HG02885 (cell line): ENCODE data around the gene IRF2BPL.
A peak's percentile ranks its signal among the peaks of the same experiment; 100 is the strongest.
"Not testable (repeated sequence)": the region's sequence is repeated elsewhere in the genome, so short reads cannot be mapped to it uniquely, and the experiment has no call there.

ENCODE experiments used
- ATAC-seq: cut with Tn5 transposase; IDR thresholded peaks from one replicate; pipeline ENCODE4 v1.9.1; 2021; ENCODE audit warnings: mild to moderate bottlenecking; ENCODE audit not compliant: unreplicated experiment, poor library complexity

Gene IRF2BPL

DNA sequence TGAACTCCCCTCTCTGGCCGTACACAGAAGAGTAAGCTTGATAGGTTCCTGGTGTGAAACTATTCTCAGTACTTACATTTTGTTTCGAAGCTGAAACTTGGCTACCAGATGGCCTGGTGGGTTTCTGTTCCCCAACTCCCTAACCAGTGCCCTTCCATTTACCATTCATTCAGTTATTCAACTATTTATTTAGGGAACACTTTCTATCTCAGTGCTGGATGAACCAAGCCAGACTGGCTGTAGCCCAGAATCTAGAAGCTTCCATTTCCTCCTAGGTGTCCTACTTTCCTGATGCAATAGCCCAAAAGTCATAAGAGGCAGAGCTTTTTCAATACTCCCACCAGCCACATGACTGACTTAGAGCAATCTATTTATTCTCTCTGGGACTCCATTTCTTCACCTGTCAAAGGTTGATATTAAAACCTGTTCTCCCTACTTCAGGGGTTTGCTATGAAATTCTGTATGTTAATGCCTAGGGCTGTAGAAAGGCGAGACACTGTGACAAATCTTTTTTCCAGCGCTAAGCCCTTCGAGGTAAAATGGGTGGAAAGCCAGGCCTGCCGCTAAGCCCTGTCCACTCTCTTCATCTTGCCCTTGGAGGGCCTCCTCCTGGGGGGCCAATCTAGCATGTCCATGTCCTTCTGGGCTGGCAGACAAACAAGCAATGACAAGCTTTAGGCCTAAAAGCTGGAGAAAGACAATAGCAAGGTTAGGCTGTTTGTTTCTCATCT lies 8.1 kb upstream of the IRF2BPL start:
- no peak for ATAC-seq

DNA sequence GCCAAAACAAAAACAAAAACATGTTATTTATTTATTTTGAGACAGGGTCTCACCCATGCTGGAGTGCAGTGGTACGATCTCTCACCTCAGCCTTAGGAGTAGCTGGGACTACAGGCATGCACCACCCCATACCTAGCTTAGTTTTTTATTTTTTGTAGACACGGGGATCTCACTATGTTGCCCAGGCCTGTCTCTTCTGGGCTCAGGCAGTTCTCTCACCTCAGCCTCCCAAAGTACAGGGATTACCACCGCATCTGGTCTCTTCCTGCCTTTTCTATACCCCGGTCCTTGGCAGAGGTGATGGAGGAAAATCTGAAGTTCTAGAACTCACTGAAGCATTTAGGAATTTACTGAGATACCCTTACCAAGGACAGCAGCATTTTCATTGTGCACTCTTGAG lies 6.8 kb upstream of the IRF2BPL start:
- ATAC-seq = no peak

DNA sequence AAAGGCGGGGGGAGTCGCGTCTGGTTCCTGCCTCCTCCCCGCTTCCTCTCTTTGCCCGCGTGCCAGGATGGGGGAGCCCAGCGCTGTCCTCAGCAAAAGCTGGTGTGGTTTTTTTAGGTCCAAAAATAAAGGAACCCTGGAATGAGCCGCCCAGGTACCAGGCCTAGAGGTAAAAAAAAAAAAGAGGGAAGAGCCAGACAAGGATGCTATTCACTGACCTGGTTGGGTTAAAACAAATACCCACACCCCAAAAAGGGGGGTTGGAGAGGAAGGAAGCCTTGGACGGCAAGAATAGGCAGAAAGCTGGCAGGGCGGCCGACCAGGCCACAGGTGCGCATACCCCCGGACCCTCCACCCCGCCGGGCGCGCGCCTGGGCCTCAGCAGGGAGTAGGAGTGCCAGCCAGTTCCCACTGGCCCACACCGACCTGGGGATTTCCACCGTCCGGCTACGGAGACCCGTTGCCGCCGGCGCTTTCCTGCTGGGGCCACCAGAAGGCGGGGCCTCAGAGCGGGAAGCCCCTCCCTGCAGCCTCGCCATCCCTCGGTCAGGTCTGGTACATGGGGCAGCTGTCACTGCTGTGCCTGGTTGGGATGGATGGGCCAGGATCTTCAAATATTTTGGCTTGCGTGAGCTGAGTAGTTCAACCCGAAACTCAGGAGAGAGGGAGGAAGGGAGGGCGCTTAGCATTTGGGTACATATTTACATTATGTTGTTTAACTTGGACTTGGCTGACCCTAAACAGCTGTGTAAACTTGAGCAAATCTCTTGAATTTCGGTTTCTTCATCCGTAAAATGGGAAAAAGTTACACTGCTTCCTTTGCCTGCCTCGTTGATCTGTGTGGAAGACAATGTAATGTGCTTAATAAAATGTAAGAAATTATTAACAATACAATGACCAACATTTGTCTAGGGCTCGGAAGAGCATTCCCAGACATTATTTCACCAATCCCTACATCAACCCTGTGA lies 5.4 kb upstream of the IRF2BPL start:
- peak; percentile 77 for ATAC-seq

GRCh38 chr14:77032844-77033621 lies 4.5 kb upstream of the IRF2BPL start:
- ATAC-seq = peak; percentile 15

- ATAC-seq = no peak
Observed at GRCh38 chr14:77032491-77032843, 4.0 kb upstream of the IRF2BPL start.

- no peak for ATAC-seq
Observed at GRCh38 chr14:77031759-77032490, 3.4 kb upstream of the IRF2BPL start.

- ATAC-seq = peak; percentile 31
Observed at GRCh38 chr14:77027538-77028383, 747 bp downstream of the IRF2BPL start.

DNA sequence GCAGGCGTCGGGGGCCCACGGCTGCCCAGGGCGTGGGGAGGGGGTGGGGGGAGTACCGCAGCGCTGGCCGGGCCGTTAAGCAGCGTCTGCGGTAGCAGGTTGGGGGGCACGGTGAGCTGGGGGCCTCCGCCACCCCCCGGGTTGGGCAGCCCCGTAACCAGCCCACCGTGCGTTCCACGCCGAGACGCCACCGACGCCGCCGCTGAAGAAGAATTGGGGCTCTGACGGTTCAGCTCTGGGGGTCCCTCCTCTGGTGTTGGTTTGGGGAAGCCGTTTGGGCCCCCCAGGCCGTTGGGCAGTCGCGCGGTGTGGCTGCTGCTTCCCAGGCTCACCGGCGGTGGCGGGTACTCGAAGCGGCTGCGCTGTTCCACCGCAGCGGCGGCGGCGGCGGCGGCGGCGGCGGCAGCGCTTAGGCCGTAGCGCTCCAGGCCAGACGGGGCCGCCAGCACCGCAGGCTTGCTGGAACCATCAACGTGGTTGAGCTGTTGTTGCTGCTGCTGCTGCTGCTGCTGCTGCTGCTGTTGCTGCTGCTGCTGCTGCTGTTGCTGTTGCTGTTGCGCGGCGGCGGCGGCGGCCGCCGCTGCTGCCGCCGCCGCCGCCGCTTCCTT lies 1.5 kb downstream of the IRF2BPL start:
- peak; percentile 23 for ATAC-seq

DNA sequence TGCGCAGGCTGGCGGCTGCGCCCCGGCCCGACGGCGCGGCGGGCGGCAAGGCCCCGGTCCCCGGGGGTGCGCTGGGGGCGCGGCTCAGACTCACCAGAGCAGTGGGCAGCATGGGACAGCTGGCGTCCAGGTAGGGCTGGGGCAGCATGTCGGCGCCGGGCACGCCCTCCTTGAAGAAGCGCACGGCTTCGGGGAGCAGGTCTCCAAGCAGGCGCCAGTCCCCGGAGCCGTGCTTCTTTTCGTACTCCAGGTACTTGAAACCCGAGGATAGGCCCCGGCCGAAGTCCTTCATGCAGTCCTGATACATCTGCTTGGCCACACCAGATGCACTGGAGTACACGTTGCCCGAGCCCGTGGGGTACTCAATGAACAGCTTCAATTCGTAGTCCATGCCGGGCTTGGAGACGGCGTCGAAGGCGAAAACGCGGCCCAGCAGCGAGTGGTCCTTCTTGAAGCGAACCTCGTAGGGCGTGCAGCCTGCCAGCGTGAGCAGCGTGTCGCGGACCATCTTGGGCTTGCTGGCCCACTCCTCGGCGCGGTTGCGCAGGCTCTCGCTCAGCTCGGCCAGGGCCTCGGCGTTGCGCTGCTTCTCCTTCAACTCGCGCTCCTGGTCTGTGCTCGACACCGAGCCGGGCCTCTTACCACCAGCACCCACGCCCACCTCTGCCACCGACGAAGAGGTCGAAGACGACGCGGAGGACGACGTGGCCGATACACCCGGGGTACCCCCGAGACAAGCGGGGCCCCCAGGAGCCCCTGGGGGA lies 2.2 kb downstream of the IRF2BPL start:
- no peak for ATAC-seq

DNA sequence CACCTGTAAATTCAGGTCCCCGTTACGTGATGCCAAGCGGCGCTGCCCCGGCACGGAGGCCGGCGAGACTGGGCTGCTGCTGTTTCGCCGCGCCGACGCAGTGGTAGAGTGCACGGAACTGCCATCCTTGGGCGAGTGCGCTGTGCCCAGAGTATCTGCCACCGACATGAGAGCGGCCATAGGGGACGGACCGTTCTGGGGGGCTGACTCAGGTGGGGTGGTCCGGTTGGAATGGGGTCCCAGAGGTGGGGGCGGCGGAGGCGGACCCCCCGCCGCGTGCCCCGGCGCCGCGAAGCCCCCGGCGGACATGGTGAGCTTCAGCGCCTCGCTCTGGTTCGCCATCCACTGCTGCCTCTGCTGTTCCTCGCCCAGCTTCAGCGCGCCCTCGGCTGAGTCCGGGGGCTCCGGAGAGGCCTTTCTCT lies 2.8 kb downstream of the IRF2BPL start:
- no peak for ATAC-seq

DNA sequence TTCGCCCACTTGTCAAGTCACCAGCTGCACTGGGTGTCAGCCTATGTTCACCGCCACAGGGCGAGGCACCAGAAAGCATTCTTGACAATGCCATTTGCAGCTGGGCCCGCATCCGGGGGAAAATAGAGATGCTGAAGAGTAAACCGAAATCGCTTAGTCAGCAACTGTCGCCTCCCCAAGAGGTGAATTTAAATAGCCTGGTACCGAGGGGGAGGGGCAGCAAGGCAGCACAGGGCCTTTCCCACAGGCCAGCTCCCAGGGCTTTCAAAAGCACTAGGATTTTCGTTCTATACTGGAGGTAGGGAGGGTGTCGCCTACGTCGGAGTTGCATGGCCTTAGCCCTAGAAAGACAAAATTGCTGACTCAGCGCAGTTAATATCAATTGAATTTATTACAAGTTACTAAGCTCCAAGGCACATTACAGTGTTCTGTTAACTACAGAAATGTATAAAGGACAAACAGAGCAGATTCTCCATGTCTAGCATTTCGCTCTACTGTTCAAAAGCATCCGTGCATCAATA lies 4.3 kb downstream of the IRF2BPL start:
- ATAC-seq = no peak

GRCh38 chr14:77023001-77023996 lies 5.2 kb downstream of the IRF2BPL start:
- ATAC-seq = no peak

- peak; percentile 60 for ATAC-seq
Observed at GRCh38 chr14:77022236-77022852, 6.2 kb downstream of the IRF2BPL start.

DNA sequence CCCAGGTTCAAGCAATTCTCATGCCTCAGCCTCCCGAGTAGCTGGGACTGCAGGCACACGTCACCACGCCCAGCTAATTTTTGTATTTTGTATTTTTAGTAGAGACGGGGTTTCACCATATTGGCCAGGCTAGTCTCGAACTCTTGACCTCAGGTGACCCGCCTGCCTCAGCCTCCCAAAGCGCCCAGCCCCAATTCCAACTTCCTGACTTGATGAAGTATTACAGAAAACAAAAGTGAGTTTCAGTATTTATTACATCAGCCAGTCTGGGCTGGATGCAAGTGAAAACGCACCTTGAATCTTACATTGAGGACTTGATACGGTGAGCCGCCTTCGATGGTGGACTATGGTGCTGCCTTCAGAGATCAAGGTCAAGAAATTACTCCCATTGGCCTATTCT lies 7.1 kb downstream of the IRF2BPL start:
- ATAC-seq = not testable (repeated sequence)

DNA sequence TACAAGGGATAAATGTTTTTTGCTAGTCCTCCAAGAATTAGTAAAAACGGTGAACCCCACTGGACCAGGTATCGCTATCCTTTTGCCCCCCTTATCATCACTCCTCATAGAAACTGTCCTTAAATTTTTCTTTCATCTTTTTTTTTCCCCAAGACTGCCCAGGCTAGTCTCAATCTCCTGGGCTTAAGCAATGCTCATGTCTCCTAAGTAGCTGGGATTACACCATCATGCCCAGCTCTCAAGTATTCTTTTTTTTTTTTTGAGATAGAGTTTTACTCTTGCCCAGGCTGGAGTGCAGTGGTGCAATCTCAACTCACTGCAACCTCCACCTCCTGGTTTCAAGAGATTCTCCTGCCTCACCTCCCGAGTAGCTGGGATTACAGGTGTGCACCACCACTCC lies 9.7 kb downstream of the IRF2BPL start:
- ATAC-seq = no peak

GRCh38 chr14:77017666-77018065 lies 10.8 kb downstream of the IRF2BPL start:
- ATAC-seq = no peak
